ENCODE results near the gene NEO1.

NEO1 gene

GRCh38 chr15:73335471-73335870 lies 283.2 kb downstream of the NEO1 start:
- DNase-seq: no peak

DNA sequence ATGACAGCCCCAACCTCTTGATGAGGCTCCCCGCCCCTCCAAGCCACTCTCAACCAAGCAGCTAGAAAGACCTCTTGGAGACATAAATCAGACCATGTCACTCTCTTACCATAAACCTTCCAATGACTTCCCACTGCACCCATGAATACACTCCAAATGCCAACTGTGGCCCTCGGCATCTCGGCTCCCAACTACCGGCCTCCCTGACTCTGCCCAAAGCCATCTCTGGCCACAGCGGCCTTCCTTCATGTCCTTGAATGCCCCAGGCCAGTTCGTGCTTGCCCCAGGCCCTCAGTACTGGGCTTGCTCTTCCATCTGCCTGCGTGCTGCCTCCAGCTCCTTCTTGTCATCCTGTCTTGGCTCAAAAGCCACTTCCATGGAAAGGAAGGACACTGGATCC lies 284.5 kb downstream of the NEO1 start:
- DNase-seq: no peak

GRCh38 chr15:73337187-73337586 lies 284.9 kb downstream of the NEO1 start:
- DNase-seq: no peak

- DNase-seq: no peak
Observed at GRCh38 chr15:73338058-73338457, 285.8 kb downstream of the NEO1 start.

GRCh38 chr15:73338606-73339374 lies 286.5 kb downstream of the NEO1 start:
- DNase-seq: no peak

- DNase-seq: no peak
Observed at GRCh38 chr15:73340502-73341192, 288.4 kb downstream of the NEO1 start.

DNA sequence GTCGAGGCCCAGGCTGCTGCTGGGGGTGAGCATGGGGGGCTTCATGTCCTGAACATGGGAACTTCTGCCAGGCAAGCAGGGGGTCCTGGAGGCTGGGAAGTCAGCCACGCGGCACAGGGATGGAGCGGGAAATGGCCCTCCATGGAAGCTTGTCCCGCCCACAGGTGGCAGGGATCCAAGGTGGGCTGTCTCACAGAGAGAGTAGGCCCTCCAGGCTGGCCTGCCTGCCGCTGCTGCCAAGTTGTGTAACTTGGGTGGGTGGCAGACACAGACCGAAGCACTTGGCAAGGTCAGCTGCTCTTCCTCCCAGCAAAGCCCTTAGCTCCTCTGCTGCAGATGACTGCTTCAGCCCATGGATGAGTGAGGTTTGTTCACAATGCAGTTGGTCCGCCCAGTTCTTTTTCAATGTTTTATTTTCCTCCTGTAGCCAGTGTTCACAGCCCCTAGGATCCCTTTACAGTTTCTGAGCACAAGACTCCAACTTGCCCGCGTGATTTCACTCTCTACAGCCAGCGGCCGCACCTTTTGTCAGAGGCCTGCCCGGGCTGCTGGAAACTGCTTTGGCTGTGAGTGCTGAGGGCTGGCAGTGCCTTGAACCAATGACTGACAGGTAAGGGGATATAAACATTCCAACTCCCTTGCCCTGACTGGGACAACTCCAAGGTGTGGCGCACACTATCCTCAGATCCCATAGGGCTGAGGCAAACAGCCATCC lies 289.8 kb downstream of the NEO1 start:
- no peak for DNase-seq

GRCh38 chr15:73344056-73344455 lies 291.8 kb downstream of the NEO1 start:
- DNase-seq: no peak

DNA sequence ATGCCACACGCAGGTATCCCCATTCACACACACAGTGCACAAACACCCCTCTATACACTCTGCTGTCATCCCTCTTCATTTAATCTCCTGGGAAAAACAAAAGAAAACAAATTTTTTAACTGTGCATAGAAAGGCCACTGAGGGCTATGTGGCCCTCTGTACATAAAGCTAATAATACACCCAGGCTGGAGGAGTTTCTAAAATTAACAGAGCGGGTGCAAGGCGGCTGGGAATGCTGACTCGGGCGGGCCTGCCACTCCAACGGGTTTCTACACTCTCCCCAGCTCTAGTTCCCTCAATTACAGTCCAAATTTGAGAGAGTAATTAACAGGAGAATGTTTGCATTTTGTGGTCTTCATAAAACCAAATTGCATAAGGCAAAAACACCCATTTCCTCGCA lies 293.4 kb downstream of the NEO1 start:
- DNase-seq: no peak

GRCh38 chr15:73346735-73347312 lies 294.6 kb downstream of the NEO1 start:
- peak; percentile 57 for DNase-seq

DNA sequence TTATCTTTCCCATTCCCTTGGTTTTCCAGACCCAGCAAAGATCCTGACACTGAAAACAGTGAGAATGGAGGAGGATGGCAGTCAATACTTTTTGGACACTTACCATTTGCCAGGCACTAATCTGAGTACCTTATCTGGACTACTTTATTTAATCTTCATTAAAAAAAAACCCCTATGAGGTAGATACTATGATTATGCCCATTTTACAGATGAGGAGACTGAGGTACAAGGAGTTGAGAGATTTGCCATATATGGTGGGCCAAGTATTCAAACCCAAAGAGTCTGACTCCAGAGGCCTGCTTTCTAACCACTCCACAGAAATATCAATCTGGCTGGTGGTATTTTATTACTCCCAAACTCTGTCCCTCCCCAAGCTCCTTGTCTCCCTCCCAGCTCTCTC lies 296.9 kb downstream of the NEO1 start:
- DNase-seq: no peak

- no peak for DNase-seq
Observed at GRCh38 chr15:73352082-73352481, 299.8 kb downstream of the NEO1 start.

DNA sequence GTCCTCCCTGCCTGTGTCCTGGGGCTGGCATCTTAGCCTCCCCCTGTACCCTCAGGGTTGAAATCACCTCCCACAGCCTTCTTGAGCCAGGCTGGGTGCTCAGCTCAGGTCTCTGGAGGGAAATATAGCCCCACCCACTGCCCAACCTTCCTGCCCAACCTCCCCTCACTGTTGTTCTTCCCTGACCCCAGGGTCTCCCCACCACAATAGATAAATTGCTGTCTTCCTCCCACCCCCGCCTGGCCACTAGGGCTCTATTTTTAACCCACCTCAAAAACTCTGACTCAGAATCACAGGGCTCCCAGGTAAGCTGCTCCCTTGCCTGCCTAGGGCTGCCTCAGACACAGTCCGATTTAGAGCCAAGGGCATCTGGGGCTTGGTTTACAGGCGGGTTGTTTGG lies 301.5 kb downstream of the NEO1 start:
- no peak for DNase-seq

GRCh38 chr15:73354241-73354640 lies 302.0 kb downstream of the NEO1 start:
- DNase-seq: no peak

All from activated T-cell treated with anti-CD3 and anti-CD28 coated beads, Interleukin-2, amount 50 U/mL, for 1 hour (primary cell).